A549 (cell line): Measurements from ENCODE around the gene CDC45. TPM values are rescaled to one million over a fixed set of nuclear protein-coding genes. Genes with fewer than 3 reads are reported as not detected.

Source experiments
- ATAC-seq, 2 experiments: fragments of 200-7000 bp in 1 of 2; fragments of >200 bp in 1 of 2; cut with Nextera tagmentation in 1 of 2; cut with Tn5 transposase in 1 of 2; 3 replicates each; pipeline versions ENCODE4 v1.8.0 to v1.9.1; 2018 to 2020; ENCODE audit warnings: mild to moderate bottlenecking in 1 of 2, moderate library complexity in 1 of 2
- CTCF ChIA-PET: fragments of 300-600 bp; sonication (Branson Sonifier 250); formaldehyde crosslinking; extraction: SDS; loops from one replicate; lab custom pipeline; 2021; ENCODE audit warnings: antibody characterized with exemption, inconsistent platforms; lab: Yijun Ruan, JAX
- POLR2A ChIA-PET: fragments of 350-600 bp; formaldehyde crosslinking; extraction: SDS; loops from one replicate; lab custom pipeline; 2021; ENCODE audit warnings: antibody characterized with exemption, inconsistent platforms; lab: Yijun Ruan, JAX
- DNase-seq, 2 experiments: peaks; one replicate each; pipeline versions ENCODE4 v3.0.0 to v3.0.0-alpha.2; 2011 to 2016; ENCODE audit warnings: low read depth in 1 of 2, low spot score in 1 of 2
- FAIRE-seq: peaks from 2 replicates; lab custom pipeline; 2011; peaks lifted over from hg19 to GRCh38; lab: Jason Lieb, UNC
- H3K27ac ChIP-seq, 2 experiments: fragments of >200 bp; sonication (Bioruptor Twin); formaldehyde crosslinking; 3 replicates each; pipeline ENCODE4 v1.5.1; 2016 to 2017
- H3K4me1 ChIP-seq: fragments of >200 bp; sonication (Bioruptor Twin); formaldehyde crosslinking; 3 replicates; pipeline ENCODE4 v1.6.1; 2016
- H3K4me2 ChIP-seq: fragments of >200 bp; sonication (Bioruptor Twin); formaldehyde crosslinking; 3 replicates; pipeline ENCODE4 v1.6.1; 2016
- H3K4me3 ChIP-seq: fragments of >200 bp; sonication (Bioruptor Twin); formaldehyde crosslinking; 3 replicates; pipeline ENCODE4 v1.5.1; 2016
- H3K9me3 ChIP-seq: fragments of >200 bp; sonication (Bioruptor Twin); formaldehyde crosslinking; 3 replicates; pipeline ENCODE4 v1.6.1; 2016
- BHLHE40 ChIP-seq: IDR thresholded peaks from 2 replicates; pipeline ENCODE4 v1.6.1; 2012; ENCODE audit warnings: low read depth, low read length, inconsistent platforms
- CBX2 ChIP-seq: fragments of 200-600 bp; sonication (generic); IDR thresholded peaks from 2 replicates; pipeline ENCODE4 v1.6.1; 2016; ENCODE audit warnings: low read depth, mild to moderate bottlenecking, borderline replicate concordance
- CHD2 ChIP-seq: fragments of 150-350 bp; IDR thresholded peaks from 2 replicates; pipeline ENCODE4 v1.6.1; 2014; ENCODE audit warnings: low read length; ENCODE audit not compliant: partially characterized antibody
- EHMT2 ChIP-seq: fragments of 200-600 bp; sonication (generic); IDR thresholded peaks from 2 replicates; pipeline ENCODE4 v1.6.1; 2016; ENCODE audit warnings: antibody characterized with exemption, low read depth, mild to moderate bottlenecking, moderate library complexity
- EP300 ChIP-seq, 2 experiments: fragments of >200 bp; sonication (Bioruptor Twin); formaldehyde crosslinking; IDR thresholded peaks; 2 replicates in 1 of 2; 3 replicates in 1 of 2; pipeline ENCODE4 v1.6.1; 2016 to 2017
- FOXS1 ChIP-seq: fragments of 250-450 bp; sonication (Bioruptor Pico); IDR thresholded peaks from 2 replicates; pipeline ENCODE4 v1.5.0; 2020; ENCODE audit warnings: mild to moderate bottlenecking, moderate library complexity
- HEYL ChIP-seq: fragments of 250-450 bp; sonication (Bioruptor Pico); IDR thresholded peaks from 2 replicates; pipeline ENCODE4 v1.8.0; 2021; ENCODE audit warnings: mild to moderate bottlenecking, moderate library complexity
- NR3C1 ChIP-seq: fragments of >200 bp; sonication (Bioruptor Twin); formaldehyde crosslinking; IDR thresholded peaks from 3 replicates; pipeline ENCODE4 v1.6.1; 2017
- RAD21 ChIP-seq, 2 experiments: fragments of >200 bp in 1 of 2; sonication (Bioruptor Twin) in 1 of 2; formaldehyde crosslinking in 1 of 2; IDR thresholded peaks in 1 of 2; conservative IDR thresholded peaks in 1 of 2; 2 replicates in 1 of 2; 3 replicates in 1 of 2; pipeline ENCODE4 v1.6.1; 2012 to 2018; ENCODE audit warnings: inconsistent platforms in 1 of 2
- RARB ChIP-seq: fragments of 250-450 bp; sonication (Bioruptor Pico); IDR thresholded peaks from 2 replicates; pipeline ENCODE4 v1.8.0; 2021; ENCODE audit warnings: mild to moderate bottlenecking, moderate library complexity
- RNF2 ChIP-seq: fragments of 200-600 bp; sonication (generic); IDR thresholded peaks from 2 replicates; pipeline ENCODE4 v1.6.1; 2016; ENCODE audit warnings: low read depth, mild to moderate bottlenecking, antibody characterized with exemption, moderate library complexity, borderline replicate concordance
- SMC3 ChIP-seq: fragments of >200 bp; sonication (Bioruptor Twin); formaldehyde crosslinking; IDR thresholded peaks from 3 replicates; pipeline ENCODE4 v1.6.1; 2018; ENCODE audit warnings: inconsistent platforms
- TFCP2L1 ChIP-seq: fragments of 250-450 bp; sonication (Bioruptor Pico); IDR thresholded peaks from 2 replicates; pipeline ENCODE4 v1.5.0; 2021; ENCODE audit warnings: mild to moderate bottlenecking
- ZC3H11A ChIP-seq: fragments of 450-650 bp; IDR thresholded peaks from 2 replicates; pipeline ENCODE4 v1.6.1; 2014; ENCODE audit warnings: antibody characterized with exemption, mild to moderate bottlenecking
- ZFP36 ChIP-seq: fragments of 450-650 bp; IDR thresholded peaks from 2 replicates; pipeline ENCODE4 v1.6.1; 2014; ENCODE audit warnings: borderline replicate concordance; ENCODE audit not compliant: partially characterized antibody
- ZSCAN20 ChIP-seq: fragments of 250-450 bp; sonication (Bioruptor Pico); IDR thresholded peaks from 2 replicates; pipeline ENCODE4 v1.8.0; 2022; ENCODE audit warnings: mild to moderate bottlenecking, moderate library complexity
- WGBS: methylation state at CpG from one replicate; pipeline ENCODE4 v1.1.6; 2017; ENCODE audit errors: missing lambda C conversion rate; 5-methylcytosine and 5-hydroxymethylcytosine counted together
- polyA plus RNA-seq, 4 experiments: library from polyadenylated mRNA; depleted of rRNA in 3 of 4; stranded (reverse); fragments of >200 nt; fragmentation: RNase III in 1 of 4; extraction: RNeasy Plus Mini Kit Qiagen cat#74134 plus additional on column Dnase treatment in 1 of 4; gene quantifications; 2 replicates in 3 of 4; 3 replicates in 1 of 4; pipeline ENCODE4 v1.2.3, GENCODE V29; 2011 to 2017
- TF ChIP-seq, protein P1 (sequence below): fragments of 250-450 bp; sonication (Bioruptor Pico); IDR thresholded peaks from 2 replicates; pipeline ENCODE4 v1.5.0; 2021; ENCODE audit warnings: mild to moderate bottlenecking, moderate library complexity, borderline replicate concordance
- TF ChIP-seq, protein P2 (sequence below): fragments of 200-600 bp; sonication (generic); IDR thresholded peaks from 2 replicates; pipeline ENCODE4 v1.6.1; 2016; ENCODE audit warnings: antibody characterized with exemption, mild to moderate bottlenecking, moderate library complexity
- TF ChIP-seq, protein P3 (sequence below): fragments of >200 bp; sonication (Bioruptor Twin); formaldehyde crosslinking; IDR thresholded peaks from 3 replicates; pipeline ENCODE4 v1.6.1; 2016

Gene CDC45
- polyA plus RNA-seq, 2 of the 4 experiments (the other 2 are of a cell fraction): 47.2 to 51.6 TPM

DNA sequence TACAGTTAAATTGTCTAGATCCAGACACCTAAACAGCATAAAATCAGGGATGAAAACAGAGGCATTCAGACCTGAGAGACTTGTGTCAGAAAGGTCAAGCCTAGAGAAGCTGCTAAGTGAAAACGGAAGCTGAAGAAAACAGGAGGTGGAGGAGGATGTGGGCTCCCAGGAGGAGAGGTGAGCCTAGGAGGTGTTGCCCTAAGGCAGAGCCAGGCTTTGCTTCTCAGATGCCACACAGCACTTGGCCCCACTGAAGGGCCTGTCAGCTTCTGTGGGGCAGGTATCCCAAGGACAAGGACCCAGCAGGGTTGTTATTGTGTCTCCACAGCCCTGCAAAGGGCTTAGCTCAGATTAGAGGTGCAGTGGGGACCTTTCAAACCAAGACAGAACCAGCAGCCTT lies 15.2 kb upstream of the CDC45 start:
- H3K4me3 ChIP-seq: no peak overlapping the region
- TF ChIP-seq SMC3 (no peak), TFCP2L1 (CRISPR knock-in tag) (no peak), EP300 (IDR thresholded peaks at IDR 0.05) (no peak), ZC3H11A (no peak), EHMT2 (no peak), NR3C1 (no peak), HEYL (no peak), ZFP36 (no peak)
- DNase-seq (no peak), FAIRE-seq (no peak), ATAC-seq (no peak)
- ChIA-PET CTCF (interaction anchor here (0.5 to 1.3 kb wide), 3 partner anchors 11 to 229 kb away, joined by 3 read pairs; no protein-coding TSS in a partner anchor), POLR2A (no interaction called here)
- H3K4me1 ChIP-seq: no peaks in the 10 kb centered on the region
- no peak overlapping the region for H3K4me2 ChIP-seq
- 95% methylated on average over 1 of the region's 1 CpG for WGBS
- H3K27ac ChIP-seq: no peak overlapping the region
- H3K9me3 ChIP-seq: no peaks in the 10 kb centered on the region

DNA sequence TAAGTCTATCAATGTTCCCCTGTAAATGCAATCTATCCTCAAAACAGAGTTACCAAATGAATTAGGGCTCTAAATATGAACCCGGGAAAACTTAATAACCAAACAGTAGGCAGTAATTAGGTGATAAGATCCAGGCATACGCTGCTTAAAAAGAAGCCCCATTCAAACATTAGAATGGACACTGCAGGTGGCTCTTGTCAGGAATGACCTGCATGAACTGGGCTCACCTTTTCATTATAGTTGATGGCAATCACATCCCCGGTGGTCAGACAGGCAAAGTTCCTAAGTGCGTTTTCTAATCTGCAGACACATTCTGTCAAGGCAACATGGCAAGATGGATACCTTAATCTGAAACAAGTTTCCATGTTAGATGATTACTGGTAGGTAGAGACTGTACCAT lies 14.7 kb upstream of the CDC45 start:
- no peak for ATAC-seq
- WGBS: 93% methylated on average over 4 of the region's 4 CpGs
- CTCF ChIA-PET: interaction anchor here (0.5 to 0.8 kb wide), 2 partner anchors 13 to 230 kb away, joined by 3 read pairs; no protein-coding TSS in a partner anchor

More for the DNA sequence above, 14.7 kb upstream of the CDC45 start:
- Histone ChIP-seq H3K4me3 (no peak overlapping the region), H3K9me3 (no peaks in the 10 kb centered on the region), H3K27ac (no peak overlapping the region), H3K4me2 (no peak overlapping the region), H3K4me1 (no peaks in the 10 kb centered on the region)
- TF ChIP-seq HEYL (no peak), CBX2 (no peak), ZSCAN20 (CRISPR knock-in tag) (no peak), BHLHE40 (no peak), ZFP36 (no peak), FOXS1 (CRISPR knock-in tag) (no peak), NR3C1 (no peak), RAD21 (conservative IDR thresholded peaks at IDR 0.05 in 1 of 2, IDR thresholded peaks at IDR 0.05 in 1 of 2) (no peak), TFCP2L1 (CRISPR knock-in tag) (no peak), SMC3 (no peak), CHD2 (no peak), RNF2 (no peak), RARB (CRISPR knock-in tag) (no peak)
- TF ChIP-seq, protein P1, sequence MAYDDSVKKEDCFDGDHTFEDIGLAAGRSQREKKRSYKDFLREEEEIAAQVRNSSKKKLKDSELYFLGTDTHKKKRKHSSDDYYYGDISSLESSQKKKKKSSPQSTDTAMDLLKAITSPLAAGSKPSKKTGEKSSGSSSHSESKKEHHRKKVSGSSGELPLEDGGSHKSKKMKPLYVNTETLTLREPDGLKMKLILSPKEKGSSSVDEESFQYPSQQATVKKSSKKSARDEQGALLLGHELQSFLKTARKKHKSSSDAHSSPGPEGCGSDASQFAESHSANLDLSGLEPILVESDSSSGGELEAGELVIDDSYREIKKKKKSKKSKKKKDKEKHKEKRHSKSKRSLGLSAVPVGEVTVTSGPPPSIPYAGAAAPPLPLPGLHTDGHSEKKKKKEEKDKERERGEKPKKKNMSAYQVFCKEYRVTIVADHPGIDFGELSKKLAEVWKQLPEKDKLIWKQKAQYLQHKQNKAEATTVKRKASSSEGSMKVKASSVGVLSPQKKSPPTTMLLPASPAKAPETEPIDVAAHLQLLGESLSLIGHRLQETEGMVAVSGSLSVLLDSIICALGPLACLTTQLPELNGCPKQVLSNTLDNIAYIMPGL: no peak
- TF ChIP-seq, protein P2, sequence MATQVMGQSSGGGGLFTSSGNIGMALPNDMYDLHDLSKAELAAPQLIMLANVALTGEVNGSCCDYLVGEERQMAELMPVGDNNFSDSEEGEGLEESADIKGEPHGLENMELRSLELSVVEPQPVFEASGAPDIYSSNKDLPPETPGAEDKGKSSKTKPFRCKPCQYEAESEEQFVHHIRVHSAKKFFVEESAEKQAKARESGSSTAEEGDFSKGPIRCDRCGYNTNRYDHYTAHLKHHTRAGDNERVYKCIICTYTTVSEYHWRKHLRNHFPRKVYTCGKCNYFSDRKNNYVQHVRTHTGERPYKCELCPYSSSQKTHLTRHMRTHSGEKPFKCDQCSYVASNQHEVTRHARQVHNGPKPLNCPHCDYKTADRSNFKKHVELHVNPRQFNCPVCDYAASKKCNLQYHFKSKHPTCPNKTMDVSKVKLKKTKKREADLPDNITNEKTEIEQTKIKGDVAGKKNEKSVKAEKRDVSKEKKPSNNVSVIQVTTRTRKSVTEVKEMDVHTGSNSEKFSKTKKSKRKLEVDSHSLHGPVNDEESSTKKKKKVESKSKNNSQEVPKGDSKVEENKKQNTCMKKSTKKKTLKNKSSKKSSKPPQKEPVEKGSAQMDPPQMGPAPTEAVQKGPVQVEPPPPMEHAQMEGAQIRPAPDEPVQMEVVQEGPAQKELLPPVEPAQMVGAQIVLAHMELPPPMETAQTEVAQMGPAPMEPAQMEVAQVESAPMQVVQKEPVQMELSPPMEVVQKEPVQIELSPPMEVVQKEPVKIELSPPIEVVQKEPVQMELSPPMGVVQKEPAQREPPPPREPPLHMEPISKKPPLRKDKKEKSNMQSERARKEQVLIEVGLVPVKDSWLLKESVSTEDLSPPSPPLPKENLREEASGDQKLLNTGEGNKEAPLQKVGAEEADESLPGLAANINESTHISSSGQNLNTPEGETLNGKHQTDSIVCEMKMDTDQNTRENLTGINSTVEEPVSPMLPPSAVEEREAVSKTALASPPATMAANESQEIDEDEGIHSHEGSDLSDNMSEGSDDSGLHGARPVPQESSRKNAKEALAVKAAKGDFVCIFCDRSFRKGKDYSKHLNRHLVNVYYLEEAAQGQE: no peak
- TF ChIP-seq, protein P3, sequence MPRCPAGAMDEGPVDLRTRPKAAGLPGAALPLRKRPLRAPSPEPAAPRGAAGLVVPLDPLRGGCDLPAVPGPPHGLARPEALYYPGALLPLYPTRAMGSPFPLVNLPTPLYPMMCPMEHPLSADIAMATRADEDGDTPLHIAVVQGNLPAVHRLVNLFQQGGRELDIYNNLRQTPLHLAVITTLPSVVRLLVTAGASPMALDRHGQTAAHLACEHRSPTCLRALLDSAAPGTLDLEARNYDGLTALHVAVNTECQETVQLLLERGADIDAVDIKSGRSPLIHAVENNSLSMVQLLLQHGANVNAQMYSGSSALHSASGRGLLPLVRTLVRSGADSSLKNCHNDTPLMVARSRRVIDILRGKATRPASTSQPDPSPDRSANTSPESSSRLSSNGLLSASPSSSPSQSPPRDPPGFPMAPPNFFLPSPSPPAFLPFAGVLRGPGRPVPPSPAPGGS: no peak
- FAIRE-seq (no peak), DNase-seq (no peak)
- POLR2A ChIA-PET: no interaction called here
